K562 (cell line): Measurements from ENCODE around the gene RUNX1. TPM values are rescaled to one million over a fixed set of nuclear protein-coding genes. Genes with fewer than 3 reads are reported as not detected.

Source experiments
- ATAC-seq: fragments of 200-7000 bp; cut with Tn5 transposase; 3 replicates; pipeline ENCODE4 v1.9.1; 2020; ENCODE audit warnings: moderate library complexity
- BruUV-seq: library from RNA; stranded (reverse); fragments of 400-500 nt; replicated peaks from 2 replicates; lab custom pipeline; 2021; lab: Mats Ljungman, UMichigan
- CTCF ChIA-PET: fragments of 300-600 bp; formaldehyde crosslinking; extraction: SDS; loops from one replicate; lab custom pipeline; 2021; ENCODE audit warnings: low intra/inter-chr PET ratio; lab: Yijun Ruan, JAX
- POLR2A ChIA-PET: fragments of 300-600, 350-650 bp; sonication (Branson Sonifier 250); formaldehyde crosslinking; extraction: SDS; loops from one replicate; lab custom pipeline; 2021; ENCODE audit warnings: antibody characterized with exemption, inconsistent platforms; lab: Yijun Ruan, JAX
- DNase-seq, 4 experiments: peaks; one replicate each; pipeline versions ENCODE4 v3.0.0 to v3.0.0-alpha.2; 2011 to 2018; ENCODE audit warnings: low spot score in 3 of 4, mixed read lengths in 3 of 4; ENCODE audit errors: extremely low read depth in 1 of 4
- FAIRE-seq: peaks from 2 replicates; lab custom pipeline; 2011; peaks lifted over from hg19 to GRCh38; lab: Jason Lieb, UNC
- H2AFZ ChIP-seq: 2 replicates; pipeline ENCODE4 v1.6.0; 2011; ENCODE audit warnings: low read depth, low read length, control low read depth, inconsistent platforms
- H3K27ac ChIP-seq: fragments of 200-600 bp; 3 replicates; pipeline ENCODE4 v1.8.0; 2011; ENCODE audit warnings: low read depth, mild to moderate bottlenecking, control low read depth, inconsistent platforms, low read length, moderate library complexity, mixed read lengths; ENCODE audit errors: extremely low read depth
- H3K27me3 ChIP-seq, 2 experiments: fragments of 300-600 bp in 1 of 2; 2 replicates in 1 of 2; 3 replicates in 1 of 2; pipeline versions ENCODE4 v1.6.0 to v1.8.0; 2011; ENCODE audit warnings: inconsistent platforms in 2 of 2, low read length in 2 of 2, mild to moderate bottlenecking in 1 of 2, mixed read lengths in 1 of 2, moderate library complexity in 1 of 2; ENCODE audit not compliant: control insufficient read depth in 2 of 2, insufficient read depth in 2 of 2
- H3K36me3 ChIP-seq: fragments of 300-600 bp; 3 replicates; pipeline ENCODE4 v1.8.0; 2011; ENCODE audit warnings: mild to moderate bottlenecking, low read length, inconsistent platforms; ENCODE audit not compliant: control insufficient read depth, insufficient read depth
- H3K4me1 ChIP-seq, 2 experiments: fragments of 200-600 bp in 1 of 2; replicated peaks in 1 of 2; 2 replicates in 1 of 2; 3 replicates in 1 of 2; pipeline versions ENCODE4 v1.5.1 to v1.8.0; 2011; ENCODE audit warnings: inconsistent platforms in 2 of 2, low read length in 2 of 2, mild to moderate bottlenecking in 1 of 2, mixed read lengths in 1 of 2, moderate library complexity in 1 of 2; ENCODE audit not compliant: control insufficient read depth in 2 of 2, insufficient read depth in 2 of 2
- H3K4me2 ChIP-seq: 2 replicates; pipeline ENCODE4 v1.6.1; 2011; ENCODE audit warnings: low read length, control low read depth, inconsistent platforms, mixed read lengths; ENCODE audit not compliant: insufficient read depth
- H3K4me3 ChIP-seq: fragments of 200-600 bp; sonication (generic), shearing (Covaris generic); 2 replicates; pipeline ENCODE4 v1.5.1; 2016; ENCODE audit warnings: control low read depth, inconsistent platforms
- H3K79me2 ChIP-seq: fragments of 200-600 bp; 3 replicates; pipeline ENCODE4 v1.8.0; 2011; ENCODE audit warnings: low read length, inconsistent platforms; ENCODE audit not compliant: control insufficient read depth, insufficient read depth
- H3K9ac ChIP-seq, 2 experiments: 2 replicates each; pipeline versions ENCODE4 v1.6.0 to v1.6.1; 2011; ENCODE audit warnings: low read depth in 2 of 2, low read length in 2 of 2, control low read depth in 1 of 2, inconsistent platforms in 1 of 2, mild to moderate bottlenecking in 1 of 2, mixed read lengths in 1 of 2; ENCODE audit not compliant: insufficient read depth in 1 of 2
- H3K9me1 ChIP-seq: one replicate; pipeline ENCODE4 v1.6.0; 2011; ENCODE audit warnings: inconsistent platforms, mild to moderate bottlenecking, low read length, moderate library complexity; ENCODE audit not compliant: control insufficient read depth, insufficient read depth
- H3K9me3 ChIP-seq: replicated peaks from 2 replicates; pipeline ENCODE4 v1.5.1; 2011; ENCODE audit warnings: low read depth, low read length, inconsistent platforms; ENCODE audit not compliant: control insufficient read depth, insufficient read depth
- H4K20me1 ChIP-seq: replicated peaks from 2 replicates; pipeline ENCODE4 v1.6.1; 2011; ENCODE audit warnings: low read length, inconsistent platforms, mixed read lengths; ENCODE audit not compliant: control insufficient read depth, insufficient read depth
- CBX3 ChIP-seq, 2 experiments: IDR thresholded peaks; 1 replicate in 1 of 2; 2 replicates in 1 of 2; pipeline ENCODE4 v1.6.1; 2012; ENCODE audit warnings: inconsistent platforms in 2 of 2, low read length in 2 of 2, borderline replicate concordance in 1 of 2, control low read depth in 1 of 2
- EGR1 ChIP-seq: fragments of 450-650 bp; conservative IDR thresholded peaks from 2 replicates; pipeline ENCODE4 v1.6.1; 2017; ENCODE audit warnings: mild to moderate bottlenecking
- GABPA ChIP-seq: fragments of 200-800 bp; sonication (Bioruptor generic); conservative IDR thresholded peaks from 2 replicates; pipeline ENCODE4 v1.6.1; 2016; ENCODE audit warnings: low read depth, missing genetic modification characterization, missing compliant biosample characterization
- MBD1 ChIP-seq: fragments of 250-450 bp; sonication (Bioruptor Pico); IDR thresholded peaks from 2 replicates; pipeline ENCODE4 v1.8.0; 2022; ENCODE audit warnings: inconsistent platforms
- MGA ChIP-seq: fragments of 450-650 bp; IDR thresholded peaks from 2 replicates; pipeline ENCODE4 v1.6.1; 2016; ENCODE audit warnings: mild to moderate bottlenecking, moderate library complexity
- NR4A1 ChIP-seq, 2 experiments: fragments of 250-450 bp in 1 of 2; fragments of 450-650 bp in 1 of 2; sonication (Bioruptor Pico) in 1 of 2; IDR thresholded peaks; 2 replicates each; pipeline versions ENCODE4 v1.4.0 to v1.6.1; 2016 to 2020; ENCODE audit warnings: mild to moderate bottlenecking in 2 of 2, missing compliant biosample characterization in 1 of 2, missing genetic modification characterization in 1 of 2, moderate library complexity in 1 of 2
- SUPT5H ChIP-seq: fragments of 450-650 bp; IDR thresholded peaks from 2 replicates; pipeline ENCODE4 v1.6.1; 2016
- ZNF197 ChIP-seq: fragments of 200-800 bp; sonication (Bioruptor generic); IDR thresholded peaks from 2 replicates; pipeline ENCODE4 v1.6.1; 2016; ENCODE audit warnings: low read depth, missing genetic modification characterization, missing compliant biosample characterization
- ZNF586 ChIP-seq: fragments of 450-650 bp; formaldehyde crosslinking; conservative IDR thresholded peaks from 2 replicates; pipeline ENCODE4 v1.4.0; 2020; ENCODE audit warnings: mild to moderate bottlenecking, moderate library complexity
- WGBS: fragments of 100-300 bp; shearing (Covaris generic); methylation state at CpG from one replicate; pipeline ENCODE4 v1.1.6; 2016; ENCODE audit warnings: low coverage, mixed read lengths; ENCODE audit not compliant: insufficient coverage; ENCODE audit errors: missing lambda C conversion rate; 5-methylcytosine and 5-hydroxymethylcytosine counted together
- in situ Hi-C: fragments of 300-500 bp; cut with MboI; formaldehyde crosslinking; loops from 4 replicates; pipeline ENCODE4 v1.15.0; 2018; ENCODE audit warnings: inconsistent platforms, mixed read lengths
- intact Hi-C: fragments of 100-400 bp; cut with micrococcal nuclease; formaldehyde crosslinking; loops from 2 replicates; pipeline ENCODE4 v1.14.2; 2022
- polyA plus RNA-seq, 8 experiments: library from polyadenylated mRNA; depleted of rRNA in 4 of 8; stranded (reverse) in 5 of 8; unstranded in 3 of 8; fragments of >200 nt; fragmentation: Nextera tagmentation in 2 of 8; fragmentation: Illumina TruSeq in 1 of 8; extraction: Ambion mirVana in 2 of 8; extraction: Trizol in 1 of 8; gene quantifications; 2 replicates each; pipeline versions ENCODE4 v1.2.1 to v1.2.3, GENCODE V29; 2011 to 2014; ENCODE audit warnings: inconsistent platforms in 1 of 8, missing spikeins in 1 of 8
- total RNA-seq, 7 experiments: library from RNA; depleted of rRNA in 6 of 7; stranded (reverse); fragments of >200 nt in 6 of 7; fragmentation: Illumina TruSeq in 2 of 7; extraction: Trizol in 2 of 7; gene quantifications; 2 replicates each; pipeline versions ENCODE4 v1.2.1 to v1.2.3, GENCODE V29; 2011 to 2021; ENCODE audit warnings: low replicate concordance in 1 of 7

RUNX1 gene
- total and polyA plus RNA-seq, 9 of the 15 experiments (the other 6 are each of a cell fraction or from before 2014, with no cell fraction given): 2.2 to 68.6 (median 17.8) TPM

- FAIRE-seq: no peak
These were observed 134.9 kb downstream of the RUNX1 start for GRCh38 chr21:34914239-34914638.

More at GRCh38 chr21:34914239-34914638, 134.9 kb downstream of the RUNX1 start:
- CTCF ChIA-PET: no interaction called here
- WGBS: 41% methylated on average over 3 of the region's 3 CpGs
- no peaks in the 10 kb centered on the region for H4K20me1 ChIP-seq
- intact Hi-C loops: no loop called here
- H3K9ac ChIP-seq: no peak overlapping the region
- no peaks in the 10 kb centered on the region for H3K79me2 ChIP-seq
- no peak overlapping the region for H3K4me3 ChIP-seq
- peaks cover 21 to 28% of the 10 kb centered on the region in 2 experiments for H3K4me1 ChIP-seq
- no peaks in the 10 kb centered on the region for H3K9me3 ChIP-seq
- H2AFZ ChIP-seq: peak overlapping the region; percentile 40; the same call in 1 of the 2 replicates
- no peak for ATAC-seq
- POLR2A ChIA-PET: interaction anchor here (0.6 to 1.3 kb wide), 8 partner anchors 9 to 1218 kb away, joined by 3 to 5 read pairs (median 3); no protein-coding TSS in a partner anchor
- no peaks in the 10 kb centered on the region for H3K36me3 ChIP-seq
- no peak overlapping the region for H3K27ac ChIP-seq
- no TSS peak for BruUV-seq
- no peaks in the 10 kb centered on the region for H3K27me3 ChIP-seq
- in situ Hi-C loops: no loop called here
- TF ChIP-seq ZNF197 (CRISPR knock-in tag) (no peak), CBX3 (IDR thresholded peaks at IDR 0.05; ENCODE audit: borderline replicate concordance in 1 of 2, low read length in 2 of 2) (no peak), EGR1 (no peak), ZNF586 (CRISPR knock-in tag) (no peak), MBD1 (CRISPR knock-in tag) (no peak), MGA (no peak), SUPT5H (no peak), GABPA (tag) (no peak), NR4A1 (CRISPR knock-in tag; IDR thresholded peaks at IDR 0.05) (no peak), NR4A1 (tag; IDR thresholded peaks at IDR 0.05) (no peak)
- DNase-seq: no peak
- H3K4me2 ChIP-seq: no peak overlapping the region
- H3K9me1 ChIP-seq: no peaks in the 10 kb centered on the region
